HG03521 (cell line): ENCODE measurements around the gene SLC25A1.

Experiments used
- ATAC-seq: cut with Tn5 transposase; IDR thresholded peaks from one replicate; pipeline ENCODE4 v1.9.1; 2021; ENCODE audit warnings: mild to moderate bottlenecking, moderate library complexity; ENCODE audit not compliant: unreplicated experiment

Gene SLC25A1

GRCh38 chr22:19126309-19127273 is 51.9 kb downstream of the SLC25A1 start:
- no peak for ATAC-seq
